ENCODE results near the gene AARS1.
"Not testable (repeated sequence)": the region's sequence is repeated elsewhere in the genome, so short reads cannot be mapped to it uniquely, and the experiment has no call there.

Gene AARS1

GRCh38 chr16:70298988-70299938 lies 10.0 kb upstream of the AARS1 start, which contains the start of gene DDX19B:
DDX19B (plus strand) TSS chr16:70299186; CDS start chr16:70299298, 112 bp downstream.
- peak; percentile 65 to 71 for DNase-seq (ENCODE audit: low read depth in 1 of 2, low spot score in 1 of 2)
- TF ChIP-seq JUND (IDR thresholded peaks at IDR 0.05; ENCODE audit: low read depth), result no peak
- in situ Hi-C loops (cut with HindIII; ENCODE audit: low pct_unique_long_range_greater_than_20kb, low sequenced_read_pairs), result no loop called here

GRCh38 chr16:70295634-70296033 lies 6.3 kb upstream of the AARS1 start:
- DNase-seq (ENCODE audit: low read depth in 1 of 2, low spot score in 1 of 2), result no peak
- no peak for TF ChIP-seq JUND (IDR thresholded peaks at IDR 0.05; ENCODE audit: low read depth)
- in situ Hi-C loops (cut with HindIII; ENCODE audit: low pct_unique_long_range_greater_than_20kb, low sequenced_read_pairs), result no loop called here

- no peak for TF ChIP-seq JUND (IDR thresholded peaks at IDR 0.05; ENCODE audit: low read depth)
- in situ Hi-C loops (cut with HindIII; ENCODE audit: low pct_unique_long_range_greater_than_20kb, low sequenced_read_pairs), result no loop called here
Observed at GRCh38 chr16:70294385-70295025, 5.2 kb upstream of the AARS1 start.

GRCh38 chr16:70292148-70292547 lies 2.8 kb upstream of the AARS1 start:
- DNase-seq (ENCODE audit: low read depth in 1 of 2, low spot score in 1 of 2); in situ Hi-C loops (cut with HindIII; ENCODE audit: low pct_unique_long_range_greater_than_20kb, low sequenced_read_pairs): not testable (repeated sequence)

More at GRCh38 chr16:70294385-70295025, 5.2 kb upstream of the AARS1 start:
- DNase-seq (ENCODE audit: low read depth in 1 of 2, low spot score in 1 of 2), result no peak

GRCh38 chr16:70290949-70291519 lies 1.7 kb upstream of the AARS1 start:
- no peak for DNase-seq (ENCODE audit: low read depth in 1 of 2, low spot score in 1 of 2)
- in situ Hi-C loops (cut with HindIII; ENCODE audit: low pct_unique_long_range_greater_than_20kb, low sequenced_read_pairs), result no loop called here
- no peak for TF ChIP-seq JUND (IDR thresholded peaks at IDR 0.05; ENCODE audit: low read depth)

GRCh38 chr16:70287304-70287971 lies 1.9 kb downstream of the AARS1 start:
- DNase-seq (ENCODE audit: low read depth in 1 of 2, low spot score in 1 of 2); in situ Hi-C loops (cut with HindIII; ENCODE audit: low pct_unique_long_range_greater_than_20kb, low sequenced_read_pairs): not testable (repeated sequence)

GRCh38 chr16:70276392-70276791 lies 12.9 kb downstream of the AARS1 start:
- no peak for TF ChIP-seq JUND (IDR thresholded peaks at IDR 0.05; ENCODE audit: low read depth)
- no peak for DNase-seq (ENCODE audit: low read depth in 1 of 2, low spot score in 1 of 2)
- in situ Hi-C loops (cut with HindIII; ENCODE audit: low pct_unique_long_range_greater_than_20kb, low sequenced_read_pairs), result no loop called here

- TF ChIP-seq JUND (IDR thresholded peaks at IDR 0.05; ENCODE audit: low read depth), result no peak
- no peak for DNase-seq (ENCODE audit: low read depth in 1 of 2, low spot score in 1 of 2)
- in situ Hi-C loops (cut with HindIII; ENCODE audit: low pct_unique_long_range_greater_than_20kb, low sequenced_read_pairs), result no loop called here
Observed at GRCh38 chr16:70271696-70272095, 17.6 kb downstream of the AARS1 start.

GRCh38 chr16:70270176-70270575 lies 19.1 kb downstream of the AARS1 start:
- in situ Hi-C loops (cut with HindIII; ENCODE audit: low pct_unique_long_range_greater_than_20kb, low sequenced_read_pairs), result no loop called here
- TF ChIP-seq JUND (IDR thresholded peaks at IDR 0.05; ENCODE audit: low read depth), result no peak
- no peak for DNase-seq (ENCODE audit: low read depth in 1 of 2, low spot score in 1 of 2)

GRCh38 chr16:70269471-70269870 lies 19.8 kb downstream of the AARS1 start:
- TF ChIP-seq JUND (IDR thresholded peaks at IDR 0.05; ENCODE audit: low read depth), result no peak
- DNase-seq (ENCODE audit: low read depth in 1 of 2, low spot score in 1 of 2), result no peak
- in situ Hi-C loops (cut with HindIII; ENCODE audit: low pct_unique_long_range_greater_than_20kb, low sequenced_read_pairs), result no loop called here

- DNase-seq (ENCODE audit: low read depth in 1 of 2, low spot score in 1 of 2); in situ Hi-C loops (cut with HindIII; ENCODE audit: low pct_unique_long_range_greater_than_20kb, low sequenced_read_pairs): not testable (repeated sequence)
Observed at GRCh38 chr16:70267922-70268321, 21.4 kb downstream of the AARS1 start.

- DNase-seq (ENCODE audit: low read depth in 1 of 2, low spot score in 1 of 2), result peak; percentile 51 to 74
- in situ Hi-C loops (cut with HindIII; ENCODE audit: low pct_unique_long_range_greater_than_20kb, low sequenced_read_pairs), result no loop called here
Observed at GRCh38 chr16:70267516-70267915, 21.8 kb downstream of the AARS1 start.

GRCh38 chr16:70259903-70260302 lies 29.4 kb downstream of the AARS1 start:
- peak in 1 of 2 experiments; percentile 25 for DNase-seq (ENCODE audit: low read depth in 1 of 2, low spot score in 1 of 2)
- in situ Hi-C loops (cut with HindIII; ENCODE audit: low pct_unique_long_range_greater_than_20kb, low sequenced_read_pairs), result not testable (repeated sequence)

More at GRCh38 chr16:70267516-70267915, 21.8 kb downstream of the AARS1 start:
- TF ChIP-seq JUND (IDR thresholded peaks at IDR 0.05; ENCODE audit: low read depth), result no peak
